GM23338 (cell line): ENCODE data around the gene FOCAD. TPM values are rescaled to one million over a fixed set of nuclear protein-coding genes. Genes with fewer than 3 reads are reported as not detected.
A peak's percentile ranks its signal among the peaks of the same experiment; 100 is the strongest.

Experiments used
- ATAC-seq: fragments of 200-7000 bp; cut with Tn5 transposase; 3 replicates; pipeline ENCODE4 v1.9.1; 2020
- DNase-seq: peaks from one replicate; pipeline ENCODE4 v3.0.0-alpha.2; 2015; ENCODE audit warnings: low spot score
- H2AFZ ChIP-seq: fragments of 200-600 bp; sonication (generic); 2 replicates; pipeline ENCODE4 v1.8.0; 2016; ENCODE audit warnings: antibody characterized with exemption, mild to moderate bottlenecking, moderate library complexity
- H3F3A ChIP-seq: fragments of 200-600 bp; sonication (generic); replicated peaks from 2 replicates; pipeline ENCODE4 v1.8.0; 2017; ENCODE audit warnings: antibody characterized with exemption, mixed run types, low read depth
- H3K27ac ChIP-seq: fragments of 200-600 bp; sonication (generic); 2 replicates; pipeline ENCODE4 v1.6.1; 2016; ENCODE audit warnings: low read depth
- H3K27me3 ChIP-seq: fragments of 200-600 bp; sonication (generic); 2 replicates; pipeline ENCODE4 v1.8.0; 2016; ENCODE audit warnings: mild to moderate bottlenecking, mixed run types, moderate library complexity; ENCODE audit not compliant: insufficient read depth
- H3K36me3 ChIP-seq: fragments of 200-600 bp; sonication (generic); 2 replicates; pipeline ENCODE4 v1.8.0; 2016; ENCODE audit warnings: mild to moderate bottlenecking; ENCODE audit not compliant: insufficient read depth
- H3K4me1 ChIP-seq: fragments of 200-600 bp; sonication (generic); 2 replicates; pipeline ENCODE4 v1.8.0; 2016; ENCODE audit warnings: mild to moderate bottlenecking, moderate library complexity; ENCODE audit not compliant: insufficient read depth
- H3K4me2 ChIP-seq: fragments of 200-600 bp; sonication (generic); 2 replicates; pipeline ENCODE4 v1.7.1; 2017; ENCODE audit warnings: mixed run types
- H3K4me3 ChIP-seq: fragments of 200-600 bp; sonication (generic); 2 replicates; pipeline ENCODE4 v1.6.1; 2016; ENCODE audit warnings: mixed run types
- H3K79me2 ChIP-seq: fragments of 200-600 bp; sonication (generic); replicated peaks from 2 replicates; pipeline ENCODE4 v1.8.0; 2017; ENCODE audit warnings: mild to moderate bottlenecking; ENCODE audit not compliant: insufficient read depth
- H3K9me2 ChIP-seq: fragments of 200-600 bp; sonication (generic); 2 replicates; pipeline ENCODE4 v1.8.0; 2017; ENCODE audit not compliant: insufficient read depth
- H4K20me1 ChIP-seq: fragments of 200-600 bp; sonication (generic); replicated peaks from 2 replicates; pipeline ENCODE4 v1.8.0; 2017; ENCODE audit warnings: mild to moderate bottlenecking; ENCODE audit not compliant: insufficient read depth
- H3K27ac Mint-ChIP-seq: 2 replicates; pipeline ENCODE4 v1.8.0; 2020; ENCODE audit warnings: inconsistent platforms, mild to moderate bottlenecking, moderate library complexity, mixed read lengths
- H3K27me3 Mint-ChIP-seq: 3 replicates; pipeline ENCODE4 v1.8.0; 2022; ENCODE audit warnings: low read depth, mild to moderate bottlenecking, moderate library complexity, mixed read lengths, inconsistent platforms; ENCODE audit not compliant: insufficient read depth, poor library complexity
- H3K36me3 Mint-ChIP-seq: 3 replicates; pipeline ENCODE4 v1.8.0; 2021; ENCODE audit warnings: low read depth, mild to moderate bottlenecking, inconsistent platforms, moderate library complexity, mixed read lengths
- H3K4me1 Mint-ChIP-seq: 3 replicates; pipeline ENCODE4 v1.8.0; 2020; ENCODE audit warnings: mild to moderate bottlenecking, inconsistent platforms, mixed read lengths
- H3K4me3 Mint-ChIP-seq: 3 replicates; pipeline ENCODE4 v1.8.0; 2021; ENCODE audit warnings: moderate library complexity, mild to moderate bottlenecking, inconsistent platforms, mixed read lengths
- H3K9me3 Mint-ChIP-seq: 3 replicates; pipeline ENCODE4 v1.8.0; 2020; ENCODE audit warnings: moderate library complexity, mild to moderate bottlenecking, inconsistent platforms, mixed read lengths
- CREB1 ChIP-seq: fragments of 250-450 bp; sonication (Bioruptor Pico); IDR thresholded peaks from 2 replicates; pipeline ENCODE4 v1.5.0; 2020; ENCODE audit warnings: low read depth, mild to moderate bottlenecking, moderate library complexity
- ETS1 ChIP-seq: IDR thresholded peaks from 2 replicates; pipeline ENCODE4 v1.6.1; 2016; ENCODE audit warnings: antibody characterized with exemption
- EZH2 ChIP-seq: fragments of 200-600 bp; sonication (generic); IDR thresholded peaks from one replicate; pipeline ENCODE4 v1.8.0; 2017; ENCODE audit warnings: antibody characterized with exemption, mild to moderate bottlenecking, low read depth; ENCODE audit not compliant: unreplicated experiment
- EZH2phosphoT487 ChIP-seq: fragments of 200-600 bp; sonication (generic); IDR thresholded peaks from one replicate; pipeline ENCODE4 v1.8.1; 2018; ENCODE audit warnings: antibody characterized with exemption; ENCODE audit not compliant: unreplicated experiment
- JUNB ChIP-seq: IDR thresholded peaks from one replicate; pipeline ENCODE4 v1.6.1; 2016; ENCODE audit warnings: antibody characterized with exemption; ENCODE audit not compliant: unreplicated experiment
- NANOG ChIP-seq: IDR thresholded peaks from 2 replicates; pipeline ENCODE4 v1.6.1; 2016; ENCODE audit warnings: antibody characterized with exemption, borderline replicate concordance
- POLR2AphosphoS5 ChIP-seq: IDR thresholded peaks from 2 replicates; pipeline ENCODE4 v1.6.1; 2016; ENCODE audit warnings: antibody characterized with exemption, low read depth
- REST ChIP-seq: IDR thresholded peaks from one replicate; pipeline ENCODE4 v1.6.1; 2018; ENCODE audit warnings: antibody characterized with exemption; ENCODE audit not compliant: unreplicated experiment
- STAT1 ChIP-seq: IDR thresholded peaks from one replicate; pipeline ENCODE4 v1.6.1; 2016; ENCODE audit warnings: antibody characterized with exemption; ENCODE audit not compliant: unreplicated experiment
- ZNF114 ChIP-seq: fragments of 250-450 bp; sonication (Bioruptor Pico); IDR thresholded peaks from 2 replicates; pipeline ENCODE4 v1.5.0; 2020; ENCODE audit warnings: mild to moderate bottlenecking, moderate library complexity
- ZNF331 ChIP-seq: fragments of 250-450 bp; sonication (Bioruptor Pico); IDR thresholded peaks from 2 replicates; pipeline ENCODE4 v1.5.0; 2020; ENCODE audit warnings: low read depth, mild to moderate bottlenecking, moderate library complexity
- ZNF462 ChIP-seq: fragments of 250-450 bp; sonication (Bioruptor Pico); IDR thresholded peaks from 2 replicates; pipeline ENCODE4 v1.5.0; 2020; ENCODE audit warnings: mild to moderate bottlenecking, moderate library complexity
- long read RNA-seq: library from polyadenylated mRNA; unstranded; transcript quantifications from one replicate; pipeline ENCODE4 v2.0.0, GENCODE V29; 2020; ENCODE audit not compliant: unreplicated experiment
- polyA plus RNA-seq: library from polyadenylated mRNA; unstranded; fragments of >200 nt; fragmentation: Nextera tagmentation; extraction: Ambion mirVana; gene quantifications from 2 replicates; pipeline ENCODE4 v1.2.1, GENCODE V29; 2016
- total RNA-seq: library from RNA; depleted of rRNA; stranded (reverse); fragments of >200 nt; shearing (Covaris generic); gene quantifications from 2 replicates; pipeline ENCODE4 v1.2.3, GENCODE V29; 2014; rRNA removed
- TF ChIP-seq, protein P1 (sequence below), 2 experiments: fragments of 200-600 bp in 1 of 2; sonication (generic) in 1 of 2; conservative IDR thresholded peaks; 2 replicates each; pipeline versions ENCODE4 v1.5.1 to v1.6.1; 2016 to 2017; ENCODE audit warnings: antibody characterized with exemption in 2 of 2, low read depth in 2 of 2, mild to moderate bottlenecking in 2 of 2, moderate library complexity in 1 of 2

FOCAD gene
- 50.7 and 66.5 TPM in 2 replicates for total RNA-seq
- polyA plus RNA-seq = 11.8 and 13.7 TPM in 2 replicates
- long read RNA-seq, partial matches to known transcripts = 6 of 10 reads
- long read RNA-seq, other reads (novel, unspliced or antisense) = 4 of 10 reads

GRCh38 chr9:20684035-20684874 lies at the start of gene FOCAD:
Gene FOCAD (plus strand): TSS chr9:20684259. CDS start chr9:20715354, 31,095 bp downstream.
- H3K36me3 ChIP-seq = no peaks in the 10 kb centered on the region
- ATAC-seq (peak; percentile 98), DNase-seq (peak; percentile 98)
- H3K27me3 ChIP-seq = no peaks in the 10 kb centered on the region
- H3K9me3 Mint-ChIP-seq = no peaks in the 10 kb centered on the region
- H3K27ac Mint-ChIP-seq = peak within 1 kb of the TSS; percentile 80
- H3K4me2 ChIP-seq = peak within 1 kb of the TSS; percentile 77
- peak within 1 kb of the TSS; percentile 77 for H3K4me3 Mint-ChIP-seq
- H3K4me3 ChIP-seq = peak within 1 kb of the TSS; percentile 78
- H3K4me1 ChIP-seq = peaks cover 10% of the 10 kb centered on the region
- no peaks in the 10 kb centered on the region for H3K9me2 ChIP-seq
- peaks cover 15% of the 10 kb centered on the region for H3K4me1 Mint-ChIP-seq
- peaks cover 48% of the 10 kb centered on the region for H3K79me2 ChIP-seq
- TF ChIP-seq ZNF331 (CRISPR knock-in tag) = no peak
- TF ChIP-seq CREB1 = 0 out of 2 replicates have a peak, but pooled peaks have one; percentile 63
- peak; percentile 27; the same call in 1 of the 2 replicates for TF ChIP-seq ZNF462 (CRISPR knock-in tag)
- TF ChIP-seq NANOG = 0 out of 2 replicates have a peak, but pooled peaks have one; percentile 3
- peak; percentile 95 for TF ChIP-seq POLR2AphosphoS5
- no peak for TF ChIP-seq ZNF114 (CRISPR knock-in tag)
- TF ChIP-seq, protein P1, sequence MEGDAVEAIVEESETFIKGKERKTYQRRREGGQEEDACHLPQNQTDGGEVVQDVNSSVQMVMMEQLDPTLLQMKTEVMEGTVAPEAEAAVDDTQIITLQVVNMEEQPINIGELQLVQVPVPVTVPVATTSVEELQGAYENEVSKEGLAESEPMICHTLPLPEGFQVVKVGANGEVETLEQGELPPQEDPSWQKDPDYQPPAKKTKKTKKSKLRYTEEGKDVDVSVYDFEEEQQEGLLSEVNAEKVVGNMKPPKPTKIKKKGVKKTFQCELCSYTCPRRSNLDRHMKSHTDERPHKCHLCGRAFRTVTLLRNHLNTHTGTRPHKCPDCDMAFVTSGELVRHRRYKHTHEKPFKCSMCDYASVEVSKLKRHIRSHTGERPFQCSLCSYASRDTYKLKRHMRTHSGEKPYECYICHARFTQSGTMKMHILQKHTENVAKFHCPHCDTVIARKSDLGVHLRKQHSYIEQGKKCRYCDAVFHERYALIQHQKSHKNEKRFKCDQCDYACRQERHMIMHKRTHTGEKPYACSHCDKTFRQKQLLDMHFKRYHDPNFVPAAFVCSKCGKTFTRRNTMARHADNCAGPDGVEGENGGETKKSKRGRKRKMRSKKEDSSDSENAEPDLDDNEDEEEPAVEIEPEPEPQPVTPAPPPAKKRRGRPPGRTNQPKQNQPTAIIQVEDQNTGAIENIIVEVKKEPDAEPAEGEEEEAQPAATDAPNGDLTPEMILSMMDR (conservative IDR thresholded peaks at IDR 0.05; ENCODE audit: low read depth in 2 of 2) = no peak
- TF ChIP-seq JUNB = no peak
- TF ChIP-seq REST = no peak
- TF ChIP-seq STAT1 = no peak
- no peak for TF ChIP-seq ETS1
- TF ChIP-seq EZH2phosphoT487 = no peak
- TF ChIP-seq EZH2 = no peak
- peaks cover 11% of the 10 kb centered on the region; the same call in 1 of the 2 replicates for H4K20me1 ChIP-seq
- peak within 1 kb of the TSS; percentile 77 for H3K27ac ChIP-seq
- H3K27me3 Mint-ChIP-seq = no peaks in the 10 kb centered on the region
- no peaks in the 10 kb centered on the region for H3K36me3 Mint-ChIP-seq
- H2AFZ ChIP-seq = peak within 1 kb of the TSS; percentile 80
- H3F3A ChIP-seq = peaks cover 3% of the 10 kb centered on the region; the same call in 1 of the 2 replicates
